Astrocyte (in vitro differentiated cells and primary cell): Measurements from ENCODE around the gene LYPD4.

ENCODE experiments used
- EZH2 ChIP-seq: IDR thresholded peaks from 2 replicates; pipeline ENCODE4 v1.6.1; 2012; ENCODE audit warnings: mild to moderate bottlenecking, low read length, inconsistent platforms; ENCODE audit not compliant: insufficient read depth
- TF ChIP-seq, protein P1 (sequence below): IDR thresholded peaks from 2 replicates; pipeline ENCODE4 v1.5.1; 2011; ENCODE audit warnings: low read depth, mild to moderate bottlenecking, inconsistent platforms, low read length, moderate library complexity; ENCODE audit not compliant: insufficient read depth

- TF ChIP-seq, protein P1, sequence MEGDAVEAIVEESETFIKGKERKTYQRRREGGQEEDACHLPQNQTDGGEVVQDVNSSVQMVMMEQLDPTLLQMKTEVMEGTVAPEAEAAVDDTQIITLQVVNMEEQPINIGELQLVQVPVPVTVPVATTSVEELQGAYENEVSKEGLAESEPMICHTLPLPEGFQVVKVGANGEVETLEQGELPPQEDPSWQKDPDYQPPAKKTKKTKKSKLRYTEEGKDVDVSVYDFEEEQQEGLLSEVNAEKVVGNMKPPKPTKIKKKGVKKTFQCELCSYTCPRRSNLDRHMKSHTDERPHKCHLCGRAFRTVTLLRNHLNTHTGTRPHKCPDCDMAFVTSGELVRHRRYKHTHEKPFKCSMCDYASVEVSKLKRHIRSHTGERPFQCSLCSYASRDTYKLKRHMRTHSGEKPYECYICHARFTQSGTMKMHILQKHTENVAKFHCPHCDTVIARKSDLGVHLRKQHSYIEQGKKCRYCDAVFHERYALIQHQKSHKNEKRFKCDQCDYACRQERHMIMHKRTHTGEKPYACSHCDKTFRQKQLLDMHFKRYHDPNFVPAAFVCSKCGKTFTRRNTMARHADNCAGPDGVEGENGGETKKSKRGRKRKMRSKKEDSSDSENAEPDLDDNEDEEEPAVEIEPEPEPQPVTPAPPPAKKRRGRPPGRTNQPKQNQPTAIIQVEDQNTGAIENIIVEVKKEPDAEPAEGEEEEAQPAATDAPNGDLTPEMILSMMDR = no peak
- no peak for TF ChIP-seq EZH2
Observed at GRCh38 chr19:41877916-41878905, 33.7 kb upstream of the LYPD4 start.
